OCI-M2 (cell line): Measurements from ENCODE around the gene NFE2L2.
"Not testable (repeated sequence)": the region's sequence is repeated elsewhere in the genome, so short reads cannot be mapped to it uniquely, and the experiment has no call there.

Source experiments
- DNase-seq: peaks from one replicate; lab custom pipeline; 2025; ENCODE audit not compliant: unreplicated experiment; lab: John Stamatoyannopoulos, UW

Gene NFE2L2

GRCh38 chr2:177204417-177204816 lies 60.1 kb downstream of the NFE2L2 start:
- no peak for DNase-seq

DNA sequence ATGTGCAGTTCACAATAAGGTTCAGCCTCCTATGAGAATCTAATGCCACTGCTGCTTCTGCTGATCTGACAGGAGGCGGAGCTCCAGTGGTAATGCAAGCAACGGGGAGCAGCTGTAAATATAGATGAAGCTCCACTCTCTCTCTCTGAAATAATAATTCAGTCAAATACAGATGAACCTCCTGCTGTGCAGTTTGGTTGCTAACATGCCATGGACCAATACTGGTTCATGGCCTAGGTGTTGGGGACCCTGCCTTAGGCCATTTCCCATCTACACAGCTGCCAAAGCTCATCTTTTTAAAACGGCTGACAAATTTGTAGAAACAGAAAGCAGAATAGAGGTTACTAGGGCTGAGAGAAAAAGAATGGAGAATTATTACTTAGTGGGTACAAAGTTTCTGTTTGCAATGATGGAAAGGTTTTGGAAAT lies 62.6 kb downstream of the NFE2L2 start:
- no peak for DNase-seq

DNA sequence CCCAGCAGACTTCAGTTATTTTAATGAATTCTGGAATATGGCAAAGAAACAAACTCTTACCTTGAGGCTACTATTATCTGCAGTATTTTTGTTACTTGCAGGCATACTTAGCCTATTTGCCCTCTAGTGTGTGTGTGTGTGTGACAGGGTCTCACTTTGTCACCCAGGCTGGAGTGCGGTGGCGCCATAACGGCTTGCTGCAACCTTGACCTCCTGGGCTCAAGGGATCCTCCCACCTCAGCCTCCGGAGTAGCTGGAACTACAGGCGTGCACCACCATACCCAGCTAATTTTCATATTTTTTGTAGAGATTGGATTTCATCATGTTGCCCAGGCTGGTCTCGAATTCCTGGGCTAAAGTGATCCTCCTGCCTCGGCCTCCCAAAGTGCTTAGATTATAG lies 64.1 kb downstream of the NFE2L2 start:
- not testable (repeated sequence) for DNase-seq

GRCh38 chr2:177195194-177195593 lies 69.3 kb downstream of the NFE2L2 start:
- DNase-seq, result no peak

- no peak for DNase-seq
Observed at GRCh38 chr2:177193240-177193639, 71.3 kb downstream of the NFE2L2 start.

- DNase-seq, result no peak
Observed at GRCh38 chr2:177192788-177193187, 71.7 kb downstream of the NFE2L2 start.

DNA sequence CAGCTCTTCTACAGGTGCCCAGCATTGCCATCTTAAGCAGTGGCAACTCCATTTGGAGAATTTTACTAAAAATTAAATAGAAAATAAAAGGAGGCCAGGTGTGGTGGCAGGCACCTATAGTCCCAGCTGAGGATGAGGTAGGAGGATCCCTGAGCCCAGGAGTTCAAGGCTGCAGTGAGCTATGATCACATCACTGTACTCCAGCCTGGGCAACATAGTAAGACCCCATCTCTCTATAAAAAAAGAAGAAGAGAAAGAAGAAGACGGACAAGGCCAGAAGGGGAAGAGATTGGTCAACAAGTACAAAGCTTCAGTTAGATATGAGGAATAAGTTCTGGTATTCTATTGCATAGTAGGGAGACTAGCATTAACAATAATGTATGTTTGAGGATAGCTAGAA lies 73.6 kb downstream of the NFE2L2 start:
- no peak for DNase-seq

GRCh38 chr2:177188482-177189469 lies 75.8 kb downstream of the NFE2L2 start:
- DNase-seq, result no peak

GRCh38 chr2:177187631-177188312 lies 76.8 kb downstream of the NFE2L2 start:
- no peak for DNase-seq

GRCh38 chr2:177186038-177186437 lies 78.5 kb downstream of the NFE2L2 start:
- not testable (repeated sequence) for DNase-seq

DNA sequence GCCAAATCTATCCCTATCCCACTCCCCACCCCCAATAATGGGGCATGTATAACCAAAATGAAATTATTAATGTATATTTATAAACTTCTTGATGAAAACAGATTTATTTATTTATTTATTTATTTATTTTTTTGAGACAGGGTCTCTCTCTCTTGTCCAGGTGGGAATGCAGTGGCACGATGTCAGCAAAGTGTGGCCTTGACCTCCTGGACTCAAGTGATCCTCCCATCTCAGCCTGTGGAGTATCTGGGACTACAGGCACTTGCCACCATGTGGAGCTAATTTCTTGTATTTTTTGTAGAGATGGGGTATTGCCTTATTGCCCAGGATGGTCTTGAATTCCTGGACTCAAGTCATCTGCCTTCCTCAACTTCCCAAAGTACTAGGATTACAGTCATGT lies 79.9 kb downstream of the NFE2L2 start:
- no peak for DNase-seq

- DNase-seq, result no peak
Observed at GRCh38 chr2:177183860-177184259, 80.7 kb downstream of the NFE2L2 start.
